ENCODE results near the gene SOCS1.

Gene SOCS1

GRCh38 chr16:11285842-11286241 lies 29.8 kb upstream of the SOCS1 start:
- no peak for DNase-seq (ENCODE audit: low read depth)

DNA sequence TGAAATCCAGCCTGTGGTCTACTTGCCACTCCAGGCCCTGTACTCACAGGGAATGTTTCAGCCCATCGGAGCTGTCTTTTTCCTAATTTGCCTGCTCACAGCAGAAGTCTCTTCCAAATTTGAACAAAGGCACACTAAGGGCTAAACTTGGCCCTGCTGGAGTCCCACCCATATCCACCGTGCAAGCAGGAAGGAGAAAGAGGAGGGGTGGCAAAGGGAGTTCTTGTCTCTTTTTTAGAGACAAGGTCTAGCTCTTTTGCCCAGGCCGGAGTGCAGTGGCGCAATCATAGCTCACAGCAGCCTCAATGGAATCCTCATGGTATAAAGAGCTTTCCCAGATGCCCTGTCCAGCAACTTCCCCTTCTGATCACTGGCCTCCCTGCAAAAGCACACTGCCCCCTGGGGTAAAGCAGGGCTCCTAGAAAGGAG lies 27.8 kb upstream of the SOCS1 start:
- no peak for DNase-seq (ENCODE audit: low read depth)

- DNase-seq (ENCODE audit: low read depth): no peak
Observed at GRCh38 chr16:11280616-11281522, 24.9 kb upstream of the SOCS1 start, which contains the start of gene PRM1. PRM1 (minus strand) TSS chr16:11281330; CDS start chr16:11281238, 92 bp downstream.

DNA sequence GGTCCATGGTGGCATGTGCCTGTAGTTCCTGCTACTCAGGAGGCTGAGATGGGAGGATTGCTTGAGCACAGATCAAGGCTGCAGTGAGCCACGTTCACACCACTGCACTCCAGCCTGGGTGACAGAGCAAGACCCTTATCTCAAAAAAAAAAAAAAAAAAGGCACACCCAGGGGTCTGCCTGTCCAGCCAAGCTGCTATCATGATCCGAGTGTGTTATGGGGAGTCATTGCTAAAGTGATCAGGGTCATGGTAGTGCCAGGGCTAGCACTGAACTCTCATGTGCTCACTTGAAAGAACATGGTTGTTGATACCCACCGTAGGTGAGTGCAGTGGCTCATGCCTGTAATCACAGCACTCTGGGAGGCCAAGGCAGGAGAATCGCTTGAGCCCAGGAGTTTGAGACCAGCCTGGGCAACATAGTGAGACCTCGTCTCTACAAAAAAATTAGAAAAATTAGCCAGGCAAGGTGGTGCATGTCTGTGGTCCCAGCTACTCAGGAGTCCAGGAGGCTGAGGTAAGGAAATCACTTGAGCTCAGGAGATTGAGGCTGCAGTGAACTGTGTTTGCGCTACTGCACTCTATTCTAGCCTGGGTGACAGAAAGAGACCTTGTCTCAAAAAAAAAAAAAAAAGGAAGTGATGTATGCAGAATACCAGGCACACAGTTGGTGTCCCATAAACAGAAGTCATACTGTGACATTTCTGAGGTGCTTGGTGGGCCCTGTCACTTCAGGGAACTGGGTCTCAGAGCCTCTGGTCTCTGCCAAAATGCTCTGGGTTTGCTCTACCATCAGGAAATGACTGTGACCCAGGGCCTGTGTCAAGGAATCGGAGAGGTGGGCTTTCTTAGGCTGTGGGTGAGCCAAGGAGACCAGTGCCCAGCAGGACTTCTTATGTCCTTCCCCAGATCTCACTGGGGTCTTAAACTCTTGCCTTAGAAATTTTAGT lies 23.0 kb upstream of the SOCS1 start:
- no peak for DNase-seq (ENCODE audit: low read depth)

DNA sequence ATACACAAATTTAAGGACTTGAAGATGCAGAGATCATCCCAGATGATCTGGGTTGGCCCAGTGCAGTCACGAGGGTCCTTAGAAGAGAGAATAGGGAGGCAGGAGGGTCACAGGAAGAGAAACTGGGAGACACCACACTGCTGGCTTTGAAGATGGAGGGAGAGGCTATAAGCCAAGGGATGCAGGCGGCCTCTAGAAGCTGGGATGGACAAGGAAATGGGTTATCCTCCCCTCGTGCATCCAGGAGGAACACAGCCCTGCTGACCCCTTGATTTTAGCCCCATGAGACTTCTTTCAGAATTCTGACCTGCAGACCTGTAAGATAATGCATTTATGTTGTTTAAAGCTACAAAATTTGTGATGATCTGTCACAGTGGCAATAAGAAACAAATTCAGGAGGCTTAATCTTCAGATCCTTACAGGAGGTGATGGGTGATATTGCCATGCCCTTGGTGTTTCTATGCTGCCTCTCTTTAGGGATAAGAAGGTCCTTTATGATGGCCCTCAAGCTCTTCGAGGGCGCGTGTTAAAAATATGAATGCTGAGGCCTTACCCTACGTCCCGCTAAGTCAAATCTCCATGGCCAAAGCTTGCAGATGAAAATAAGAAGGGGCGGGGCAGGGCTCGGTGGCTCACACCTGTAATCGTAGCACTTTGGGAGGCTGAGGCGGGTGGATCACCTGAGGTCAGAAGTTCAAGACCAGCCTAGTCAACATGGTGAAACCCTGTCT lies 21.8 kb upstream of the SOCS1 start:
- DNase-seq (ENCODE audit: low read depth): no peak

DNA sequence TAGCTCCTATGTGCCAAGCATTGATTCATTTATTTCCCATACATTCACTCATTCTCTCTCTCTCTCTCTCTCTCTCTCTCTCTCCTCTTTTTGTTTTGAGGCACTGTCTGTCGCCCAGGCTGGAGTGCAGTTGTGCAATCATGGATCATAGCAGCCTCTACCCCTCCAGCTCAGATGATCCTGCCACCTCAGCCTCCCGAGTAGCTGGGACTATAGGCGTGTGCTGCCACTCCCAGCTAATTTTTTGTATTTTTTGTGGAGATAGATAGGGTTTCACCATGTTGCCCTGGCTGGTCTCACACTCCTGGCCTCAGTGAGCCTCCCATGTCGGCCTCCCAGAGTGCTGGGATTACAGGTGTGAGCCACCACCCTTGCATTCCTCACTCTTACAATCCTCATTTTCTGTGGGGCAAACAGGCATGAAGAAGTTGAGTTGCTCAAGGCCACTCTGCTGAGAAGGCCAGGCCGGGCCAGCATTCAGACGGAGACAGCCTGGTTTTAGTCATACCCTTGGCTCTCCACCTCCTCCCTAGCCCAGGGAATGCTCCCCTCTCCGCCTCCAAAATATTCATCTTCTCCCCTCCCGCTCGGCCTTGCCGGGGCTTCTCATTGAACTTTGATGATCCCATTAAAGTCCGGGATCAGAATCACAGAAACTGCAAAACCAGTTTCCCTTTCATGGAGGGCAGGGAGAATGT lies 21.0 kb upstream of the SOCS1 start:
- DNase-seq (ENCODE audit: low read depth): no peak

- no peak for DNase-seq (ENCODE audit: low read depth)
Observed at GRCh38 chr16:11276143-11276895, 20.3 kb upstream of the SOCS1 start, which contains the start of gene PRM2. PRM2 (minus strand) TSS chr16:11276480; CDS start chr16:11276370, 110 bp downstream.

DNA sequence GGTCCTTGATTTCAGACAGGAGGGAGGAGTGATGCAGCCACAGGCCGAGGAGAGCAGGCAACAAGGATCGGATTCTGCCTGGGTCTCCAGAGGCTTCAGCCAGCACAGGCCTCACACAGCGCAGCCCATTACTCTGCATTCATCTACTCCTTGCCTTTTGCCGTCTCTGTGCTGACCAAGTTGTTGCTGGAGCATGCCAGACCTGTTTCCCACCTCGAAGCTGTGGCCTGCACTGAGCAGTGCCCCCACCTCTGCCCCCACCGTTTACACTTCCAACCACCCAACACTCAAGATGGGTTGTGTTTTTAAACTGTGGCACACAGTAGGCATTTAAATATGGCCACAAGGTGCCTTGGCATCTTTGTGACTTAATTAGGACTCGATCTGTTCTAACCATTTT lies 19.0 kb upstream of the SOCS1 start:
- no peak for DNase-seq (ENCODE audit: low read depth)

GRCh38 chr16:11273721-11274324 lies 17.8 kb upstream of the SOCS1 start:
- no peak for DNase-seq (ENCODE audit: low read depth)

DNA sequence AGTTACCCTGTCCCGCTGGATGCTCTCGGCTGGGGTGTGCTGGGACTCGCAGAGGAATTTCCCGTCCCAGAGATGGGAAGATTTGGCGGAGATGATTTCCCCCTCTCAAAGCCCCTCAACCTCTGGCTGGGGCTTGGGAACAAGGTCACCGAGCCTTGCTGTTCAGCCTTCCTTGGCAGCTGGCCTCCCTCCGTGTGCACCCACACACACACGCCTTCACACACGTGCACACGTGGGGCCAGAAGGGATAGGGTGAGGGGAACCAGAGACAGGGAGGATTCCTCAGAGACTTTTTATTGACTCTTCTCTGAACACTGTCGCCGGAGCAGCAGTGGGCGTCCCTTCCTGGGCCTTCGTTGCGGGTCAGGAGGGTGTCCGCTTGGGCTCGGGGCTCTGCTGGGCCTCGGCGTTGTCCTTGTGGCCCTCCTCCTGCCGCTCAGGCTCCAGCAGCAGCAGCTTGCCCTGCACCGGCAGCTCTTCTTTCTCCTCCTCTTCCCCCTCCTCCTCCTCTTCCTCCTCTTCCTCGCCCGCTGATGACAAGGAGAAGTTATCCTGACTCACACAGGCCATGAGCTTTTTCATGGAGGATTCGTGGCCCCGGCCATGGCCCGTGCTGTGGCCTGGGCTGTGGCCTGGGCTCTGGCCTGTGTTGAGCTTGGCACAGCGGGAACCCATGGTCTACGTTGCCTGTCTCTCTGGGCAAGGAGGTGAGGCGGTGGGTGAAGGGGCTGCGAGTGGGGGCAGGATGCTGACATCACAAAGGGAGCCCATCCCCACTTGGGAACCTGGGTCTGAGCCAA lies 17.1 kb upstream of the SOCS1 start, which contains the start of gene PRM3:
TSS of gene PRM3 (minus strand) at position 709 of the 800 bp plus-strand sequence. CDS start at position 675, 34 bp downstream.
- DNase-seq (ENCODE audit: low read depth): no peak

DNA sequence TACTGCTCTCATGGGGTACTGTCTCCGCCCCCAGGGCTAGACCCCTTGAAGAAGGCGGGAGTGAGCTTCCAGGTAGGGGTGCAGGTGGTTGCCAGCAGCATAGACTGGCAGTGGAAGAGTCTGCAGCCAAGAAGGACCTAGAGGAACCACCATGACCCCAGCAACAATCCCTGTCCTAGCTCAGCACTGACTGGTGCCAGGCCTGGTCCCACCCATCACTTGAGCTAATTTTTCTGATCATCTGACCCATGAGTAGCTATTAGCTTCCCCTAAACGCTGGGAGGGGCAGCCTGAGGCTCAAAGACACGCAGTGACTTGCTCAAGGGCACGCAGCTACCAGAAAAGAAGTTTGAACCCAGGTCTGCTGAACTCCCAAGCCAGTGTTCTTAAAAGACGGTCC lies 16.5 kb upstream of the SOCS1 start:
- DNase-seq (ENCODE audit: low read depth): no peak

- no peak for DNase-seq (ENCODE audit: low read depth)
Observed at GRCh38 chr16:11271610-11272009, 15.6 kb upstream of the SOCS1 start.

DNA sequence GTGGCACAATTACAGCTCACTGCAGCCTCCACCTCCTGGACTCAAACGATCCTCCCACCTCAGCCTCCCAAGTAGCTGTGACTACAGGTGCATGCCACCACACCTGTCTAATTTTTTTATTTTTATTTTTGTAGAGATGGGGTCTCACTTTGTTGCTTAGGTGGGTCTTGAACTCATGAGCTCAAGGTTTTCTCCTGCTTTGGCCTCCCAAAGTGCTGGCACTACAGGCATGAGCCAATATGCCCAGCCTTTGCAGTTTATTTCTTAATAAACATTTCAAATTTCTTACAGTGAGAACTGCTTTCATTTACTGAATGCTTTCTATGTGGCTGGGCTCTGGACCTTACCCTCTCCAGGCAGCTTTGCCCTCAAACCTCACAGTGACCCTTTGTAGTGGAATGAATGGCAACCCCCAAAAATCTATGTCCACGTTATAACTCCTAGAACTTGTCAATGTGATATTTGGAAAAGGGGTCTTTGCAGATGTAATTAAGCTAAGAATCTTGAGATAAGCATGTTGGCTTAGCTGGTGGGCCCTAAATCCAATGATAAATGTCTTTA lies 14.7 kb upstream of the SOCS1 start:
- no peak for DNase-seq (ENCODE audit: low read depth)

DNA sequence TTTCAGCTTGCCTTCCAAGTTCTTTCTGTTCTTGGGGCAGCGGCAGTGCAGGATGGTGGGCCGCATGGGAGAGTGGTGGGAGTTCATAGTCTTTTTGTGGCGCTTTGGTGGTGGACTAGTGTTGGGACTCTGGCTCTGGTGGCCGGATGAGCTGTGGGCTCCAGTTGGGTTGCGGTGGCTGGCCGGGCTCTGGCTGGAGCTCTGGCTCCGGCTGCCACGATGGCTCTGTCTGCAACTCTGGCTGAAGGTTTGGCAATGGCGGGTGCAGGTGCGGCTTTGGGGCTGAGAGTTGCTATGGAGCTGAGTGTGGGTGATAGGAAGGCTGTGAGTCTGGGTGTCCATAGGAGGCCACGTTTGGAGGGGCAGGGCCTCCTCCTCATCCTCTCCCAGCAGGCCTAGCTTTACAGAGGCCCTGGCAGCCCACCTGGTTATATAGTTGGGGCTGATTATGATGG lies 12.9 kb upstream of the SOCS1 start, which contains the start of gene TNP2:
TSS of gene TNP2 (minus strand) at position 405 of the 455 bp plus-strand sequence. CDS start at position 342, 63 bp downstream.
- no peak for DNase-seq (ENCODE audit: low read depth)

GRCh38 chr16:11265124-11265523 lies 9.1 kb upstream of the SOCS1 start:
- no peak for DNase-seq (ENCODE audit: low read depth)

DNA sequence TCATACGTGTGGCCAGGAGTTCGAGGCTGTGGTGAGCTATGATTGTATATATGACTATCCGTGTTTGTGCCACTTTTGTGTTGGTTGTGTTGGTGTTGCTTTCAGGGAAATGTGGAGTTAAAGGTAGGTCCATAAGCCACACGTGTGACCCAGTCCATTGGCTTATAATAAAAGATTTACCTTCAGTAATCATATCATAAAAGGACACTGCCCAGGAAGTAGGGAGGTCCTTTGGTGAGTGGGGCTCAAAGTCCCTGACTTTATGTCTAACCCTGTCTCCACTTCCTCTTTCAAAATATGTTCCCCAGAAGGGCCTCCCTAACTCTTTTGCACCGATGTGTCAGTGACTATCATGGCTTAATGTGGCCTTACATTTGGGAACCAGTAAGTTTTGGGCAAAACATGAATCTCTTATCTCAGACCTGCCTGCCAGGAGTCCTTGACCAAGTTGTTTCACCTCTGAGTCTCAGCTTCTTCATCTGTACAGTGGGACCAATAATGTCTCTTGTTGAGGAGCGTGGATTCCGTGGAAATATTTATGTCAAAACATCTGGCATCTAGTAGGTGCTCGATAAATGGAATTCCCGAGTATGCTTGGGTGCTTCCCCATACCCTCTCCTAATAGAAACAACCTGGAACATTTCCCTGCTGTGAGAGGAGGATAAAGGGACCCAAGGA lies 8.3 kb upstream of the SOCS1 start:
- DNase-seq (ENCODE audit: low read depth): no peak

DNA sequence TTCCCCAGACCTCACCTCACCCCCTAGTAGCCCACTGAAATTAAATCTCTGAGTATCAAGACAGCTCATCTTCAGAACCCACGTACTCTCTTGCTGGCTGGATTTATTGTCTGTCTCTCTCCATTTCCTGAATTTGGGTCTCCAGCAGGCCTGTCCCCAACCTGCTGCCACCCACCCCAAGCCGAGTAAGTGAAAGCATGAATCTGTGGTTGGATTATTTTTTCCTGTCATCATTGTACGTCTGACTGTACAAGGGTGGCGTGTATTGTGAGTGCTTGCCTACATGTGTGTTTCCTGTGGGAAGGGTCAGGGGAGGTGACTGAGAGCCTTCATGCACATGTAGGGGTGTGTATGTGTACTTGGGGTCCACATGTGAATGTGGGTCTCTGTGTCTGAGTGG lies 7.7 kb upstream of the SOCS1 start:
- no peak for DNase-seq (ENCODE audit: low read depth)

DNA sequence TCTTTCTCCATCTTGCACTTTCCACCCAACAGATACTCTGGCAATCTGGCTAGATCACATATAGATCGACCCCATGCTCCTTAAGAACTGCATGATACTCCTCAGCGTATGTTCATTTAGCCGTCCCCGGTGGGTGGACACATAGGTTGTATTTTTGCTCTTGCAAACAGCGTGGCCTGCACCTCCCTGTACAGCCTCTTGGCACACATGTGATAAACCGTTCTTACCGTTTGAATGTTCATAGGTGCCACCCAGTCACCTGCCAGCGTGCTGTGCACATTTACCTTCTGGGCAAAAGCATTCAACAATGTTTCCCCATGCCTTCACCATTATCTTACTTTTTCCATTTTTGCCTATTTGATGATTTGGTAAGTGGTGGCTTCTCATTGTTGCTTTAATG lies 6.9 kb upstream of the SOCS1 start:
- DNase-seq (ENCODE audit: low read depth): no peak
